SK-N-MC (cell line): ENCODE results near the gene GRIK3.

Experiments
- DNase-seq: peaks from one replicate; pipeline ENCODE4 v3.0.0-alpha.2; 2011; ENCODE audit warnings: low read depth, low spot score
- H3K27ac ChIP-seq: fragments of 200-600 bp; sonication (generic); 2 replicates; pipeline ENCODE4 v1.5.1; 2016; ENCODE audit warnings: mixed run types
- H3K36me3 ChIP-seq: fragments of 200-600 bp; sonication (generic); 2 replicates; pipeline ENCODE4 v1.6.1; 2017; ENCODE audit warnings: antibody characterized with exemption, low read length, mixed read lengths; ENCODE audit not compliant: insufficient read depth
- H3K4me3 ChIP-seq: fragments of 200-600 bp; sonication (generic); 2 replicates; pipeline ENCODE4 v1.5.1; 2016
- H3K9ac ChIP-seq: fragments of 200-600 bp; sonication (generic); 2 replicates; pipeline ENCODE4 v1.8.0; 2017; ENCODE audit warnings: mixed run types, mixed read lengths; ENCODE audit not compliant: insufficient read length
- H3K9me3 ChIP-seq: fragments of 200-600 bp; sonication (generic); 2 replicates; pipeline ENCODE4 v1.6.1; 2017; ENCODE audit warnings: low read depth, mild to moderate bottlenecking, antibody characterized with exemption, low read length, moderate library complexity, mixed read lengths
- EZH2 ChIP-seq: fragments of 200-600 bp; sonication (generic); IDR thresholded peaks from one replicate; pipeline ENCODE4 v1.6.1; 2017; ENCODE audit warnings: antibody characterized with exemption
- FOXP2 ChIP-seq: optimal IDR thresholded peaks from 2 replicates; pipeline ENCODE3; 2011; ENCODE audit warnings: mild to moderate bottlenecking, moderate library complexity; ENCODE audit not compliant: insufficient read depth; ENCODE audit errors: extremely low read length, control extremely low read depth
- POLR2AphosphoS5 ChIP-seq: IDR thresholded peaks from 2 replicates; pipeline ENCODE4 v1.6.1; 2012; ENCODE audit warnings: mild to moderate bottlenecking, low read depth, low read length, borderline replicate concordance

The GRIK3 gene

DNA sequence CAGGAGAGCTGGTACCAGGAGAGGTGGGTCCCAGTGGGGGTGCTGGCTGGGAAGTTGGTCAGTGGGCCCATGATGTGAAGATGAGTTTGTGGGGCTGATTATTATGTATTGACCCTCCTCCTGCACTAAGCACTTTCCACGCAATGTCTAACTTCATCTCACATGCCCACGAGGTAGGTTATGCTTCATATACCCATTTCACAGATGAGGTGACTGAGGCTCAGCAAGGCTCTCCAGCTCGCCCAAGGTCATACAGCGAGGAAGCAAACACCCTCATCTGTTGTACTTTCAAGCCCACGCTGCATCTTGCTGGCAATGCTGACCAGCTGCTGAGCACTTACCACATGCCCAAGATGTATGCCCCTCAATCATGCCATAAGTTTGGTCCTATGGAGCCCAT lies 175.8 kb downstream of the GRIK3 start:
- TF ChIP-seq FOXP2 (no peak), POLR2AphosphoS5 (no peak), EZH2 (no peak)
- Histone ChIP-seq H3K36me3 (peaks cover 22% of the 10 kb centered on the region), H3K9me3 (no peaks in the 10 kb centered on the region), H3K9ac (no peak overlapping the region), H3K27ac (no peak overlapping the region), H3K4me3 (no peak overlapping the region)
- no peak for DNase-seq

DNA sequence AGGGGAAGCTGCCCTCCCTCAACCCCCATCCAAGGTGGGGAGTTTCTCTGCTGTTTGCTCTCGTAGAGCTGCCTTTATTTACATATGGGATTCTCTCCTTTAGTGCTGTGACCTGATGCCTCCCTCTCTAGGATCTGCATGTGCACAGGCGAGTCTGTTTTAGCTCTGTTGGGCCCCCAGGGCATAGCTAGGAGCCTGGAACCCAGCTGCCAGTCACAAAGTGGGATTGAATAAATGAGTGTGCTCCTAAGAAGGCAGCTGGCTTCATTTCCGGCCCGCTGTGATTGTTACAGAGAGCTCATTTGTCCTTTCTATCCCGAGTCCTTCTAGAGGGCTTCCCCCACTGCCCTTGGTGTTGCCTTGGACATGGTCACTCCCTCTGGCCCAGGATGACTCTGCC lies 176.6 kb downstream of the GRIK3 start:
- no peaks in the 10 kb centered on the region for H3K9me3 ChIP-seq
- peaks cover 27% of the 10 kb centered on the region for H3K36me3 ChIP-seq
- H3K27ac ChIP-seq = no peak overlapping the region
- no peak overlapping the region for H3K9ac ChIP-seq
- no peak overlapping the region for H3K4me3 ChIP-seq
- TF ChIP-seq FOXP2 (no peak), POLR2AphosphoS5 (no peak), EZH2 (no peak)
- no peak for DNase-seq

DNA sequence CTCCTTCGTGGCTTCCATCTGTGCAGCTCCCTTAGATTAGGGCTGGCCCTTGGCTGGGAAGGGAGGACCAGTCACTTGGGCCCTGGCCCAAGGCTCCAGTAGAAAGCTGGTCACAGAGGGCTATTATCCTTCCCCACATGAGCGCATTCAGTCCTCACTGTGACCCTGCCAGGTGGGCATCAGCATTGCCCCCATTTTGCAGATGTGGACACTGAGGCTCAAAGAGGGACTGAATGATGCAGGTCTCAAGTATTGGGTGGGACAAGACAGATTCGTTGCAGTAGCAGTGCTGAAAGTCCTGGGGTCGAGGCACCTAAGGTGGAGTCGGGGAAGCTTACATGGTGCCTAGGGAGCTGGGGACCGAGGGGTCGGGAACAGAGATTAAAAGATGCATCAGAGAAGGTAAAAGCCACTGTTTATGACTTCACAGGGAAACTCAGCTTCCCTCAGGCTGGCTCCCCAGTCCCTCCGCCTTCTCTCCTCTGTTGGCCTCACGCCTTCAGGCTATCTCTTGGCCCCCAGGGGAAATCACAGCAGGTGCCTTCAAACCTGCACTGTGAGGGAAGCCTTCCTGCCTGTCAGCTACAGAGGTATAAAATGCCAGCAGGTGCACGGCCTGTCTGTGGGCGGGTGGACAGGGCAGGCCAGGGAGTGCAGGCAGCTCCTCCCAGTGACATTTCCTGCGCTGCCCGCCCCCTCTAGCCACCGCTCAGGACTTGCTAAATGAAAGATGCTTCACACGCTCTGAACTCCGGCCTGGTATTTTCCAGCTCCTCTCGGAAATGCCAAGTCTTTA lies 178.4 kb downstream of the GRIK3 start:
- no peak for DNase-seq
- no peak overlapping the region for H3K27ac ChIP-seq
- H3K4me3 ChIP-seq = no peak overlapping the region
- no peak overlapping the region for H3K9ac ChIP-seq
- TF ChIP-seq EZH2 = no peak
- no peak for TF ChIP-seq FOXP2
- TF ChIP-seq POLR2AphosphoS5 = no peak
- H3K36me3 ChIP-seq = peaks cover 27% of the 10 kb centered on the region
- no peaks in the 10 kb centered on the region for H3K9me3 ChIP-seq

DNA sequence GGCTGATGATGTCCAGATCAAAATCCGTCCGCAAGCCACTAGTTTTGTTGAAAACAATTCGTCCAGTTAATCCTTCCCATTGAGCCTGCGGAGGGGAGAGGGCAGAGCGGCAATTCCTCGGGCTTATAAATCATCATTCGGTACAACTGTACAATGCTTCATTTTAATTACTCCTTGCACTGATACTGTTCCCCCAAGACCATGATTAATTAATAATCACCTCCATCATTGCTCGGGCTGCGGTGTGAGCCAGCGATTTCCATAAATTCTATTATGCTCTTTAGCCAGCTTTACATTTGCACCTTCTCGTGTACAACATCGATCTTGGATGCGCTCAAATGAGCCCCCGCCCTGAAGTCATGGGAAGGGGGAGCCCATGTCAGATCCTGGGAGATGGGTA lies 180.7 kb downstream of the GRIK3 start:
- no peak for TF ChIP-seq EZH2
- no peak for TF ChIP-seq POLR2AphosphoS5
- no peak for TF ChIP-seq FOXP2
- H3K4me3 ChIP-seq = no peak overlapping the region
- peaks cover 23% of the 10 kb centered on the region for H3K36me3 ChIP-seq
- no peak for DNase-seq
- H3K27ac ChIP-seq = no peak overlapping the region
- H3K9ac ChIP-seq = no peak overlapping the region
- H3K9me3 ChIP-seq = no peaks in the 10 kb centered on the region

DNA sequence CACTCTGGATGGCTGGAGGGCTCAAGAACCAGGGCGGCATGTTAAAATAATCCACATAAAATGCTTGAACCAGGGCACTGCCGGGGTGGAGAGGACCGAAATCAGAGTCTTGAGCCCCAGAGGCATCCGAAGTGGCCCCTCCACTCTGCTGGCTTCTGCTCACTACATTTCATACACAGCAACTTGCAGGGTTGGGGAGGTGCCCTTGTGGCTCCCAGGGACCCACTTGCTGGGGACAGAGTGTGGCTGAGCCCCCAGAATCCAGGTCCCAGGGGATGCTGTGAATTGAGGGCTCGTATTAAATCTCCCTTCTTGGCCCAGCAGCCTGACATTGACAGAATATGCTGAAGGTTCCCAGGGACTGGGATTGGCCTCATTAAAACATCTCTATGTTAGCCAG lies 181.7 kb downstream of the GRIK3 start:
- Histone ChIP-seq H3K9me3 (no peaks in the 10 kb centered on the region), H3K4me3 (no peak overlapping the region), H3K27ac (no peak overlapping the region), H3K9ac (no peak overlapping the region), H3K36me3 (peaks cover 16% of the 10 kb centered on the region; the same call in 1 of the 2 replicates)
- no peak for TF ChIP-seq POLR2AphosphoS5
- no peak for TF ChIP-seq EZH2
- TF ChIP-seq FOXP2 = no peak
- no peak for DNase-seq

DNA sequence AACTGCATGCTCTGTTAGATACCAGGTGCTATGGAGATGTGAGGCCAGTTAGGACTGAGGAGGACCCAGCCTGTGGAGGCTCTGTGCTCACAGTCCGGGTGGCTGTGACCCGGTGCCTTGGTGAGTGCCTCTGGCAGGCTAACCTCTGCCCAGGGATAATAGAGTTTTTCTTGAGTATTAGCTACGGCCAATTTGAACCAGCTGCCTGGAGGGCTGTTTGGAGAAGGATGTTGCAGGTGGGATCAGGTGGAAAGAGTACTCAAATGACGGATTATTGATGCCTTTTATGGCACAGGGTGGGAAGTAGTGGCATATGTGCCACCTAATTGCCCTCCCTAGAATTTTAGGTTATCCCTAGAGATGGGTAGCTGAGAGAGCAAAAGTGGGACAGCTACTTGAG lies 182.7 kb downstream of the GRIK3 start:
- DNase-seq = no peak
- Histone ChIP-seq H3K9ac (no peak overlapping the region), H3K4me3 (no peak overlapping the region), H3K9me3 (no peaks in the 10 kb centered on the region), H3K27ac (no peak overlapping the region), H3K36me3 (peaks cover 9% of the 10 kb centered on the region; the same call in 1 of the 2 replicates)
- no peak for TF ChIP-seq EZH2
- TF ChIP-seq FOXP2 = no peak
- TF ChIP-seq POLR2AphosphoS5 = no peak

DNA sequence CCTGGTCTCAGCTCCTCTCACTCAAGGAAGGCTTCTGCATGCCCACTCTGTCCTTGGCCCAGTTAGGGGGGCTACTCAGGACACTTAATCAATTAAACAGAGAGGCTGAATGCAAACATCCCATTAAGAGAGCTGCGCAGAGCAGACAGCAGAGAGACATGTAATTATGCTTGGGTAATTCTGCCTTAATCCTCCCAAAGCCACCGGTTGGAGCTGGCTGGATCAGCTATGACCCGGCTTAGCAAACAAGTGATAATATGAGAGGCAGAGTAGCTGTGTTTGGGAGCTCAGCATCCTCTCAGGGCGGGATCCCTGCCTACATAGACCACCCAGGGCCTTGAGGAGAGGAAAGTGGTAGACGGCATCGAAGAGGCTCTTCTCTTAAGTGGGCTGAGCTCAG lies 183.2 kb downstream of the GRIK3 start:
- Histone ChIP-seq H3K27ac (no peak overlapping the region), H3K9ac (no peak overlapping the region), H3K9me3 (no peaks in the 10 kb centered on the region), H3K36me3 (peaks cover 9% of the 10 kb centered on the region; the same call in 1 of the 2 replicates), H3K4me3 (no peak overlapping the region)
- DNase-seq = no peak
- TF ChIP-seq POLR2AphosphoS5 (no peak), EZH2 (no peak), FOXP2 (no peak)

DNA sequence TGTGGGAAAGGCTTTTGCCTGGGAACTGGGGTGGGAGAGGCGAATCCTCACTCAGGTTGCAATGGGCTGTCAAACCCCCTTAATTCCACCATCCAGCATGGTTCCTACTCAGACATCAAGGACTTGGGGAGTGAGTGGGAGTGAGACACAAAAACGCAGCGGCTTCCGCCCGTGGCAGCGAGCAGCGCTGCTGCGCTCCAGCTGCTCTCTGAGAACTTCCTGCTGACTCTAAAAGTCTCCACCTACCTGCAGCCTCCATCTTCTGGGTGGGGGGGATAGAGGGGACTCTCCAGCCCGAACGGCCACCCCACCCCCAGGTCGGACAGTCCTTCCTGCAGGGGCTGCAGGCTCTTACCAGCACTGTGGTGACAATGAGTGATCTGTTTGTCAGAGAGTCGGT lies 184.4 kb downstream of the GRIK3 start:
- no peak for TF ChIP-seq POLR2AphosphoS5
- TF ChIP-seq EZH2 = no peak
- TF ChIP-seq FOXP2 = no peak
- Histone ChIP-seq H3K9ac (no peak overlapping the region), H3K4me3 (no peak overlapping the region), H3K36me3 (peaks cover 9% of the 10 kb centered on the region; the same call in 1 of the 2 replicates), H3K9me3 (no peaks in the 10 kb centered on the region), H3K27ac (no peak overlapping the region)
- no peak for DNase-seq
